Liver (tissue), 3 donors: ENCODE data around the gene NLGN1.

Experiments used
- FOXA1 ChIP-seq: IDR thresholded peaks from 2 replicates; pipeline ENCODE4 v1.6.1; 2016; ENCODE audit warnings: antibody characterized with exemption
- HNF4G ChIP-seq: IDR thresholded peaks from 2 replicates; pipeline ENCODE4 v1.6.1; 2016; ENCODE audit warnings: antibody characterized with exemption
- REST ChIP-seq: IDR thresholded peaks from 2 replicates; pipeline ENCODE4 v1.6.1; 2016; ENCODE audit warnings: antibody characterized with exemption, mild to moderate bottlenecking
- TF ChIP-seq, protein P1 (sequence below): fragments of 150-350 bp; IDR thresholded peaks from 2 replicates; pipeline ENCODE4 v1.5.1; 2017; ENCODE audit warnings: improper control_type of control experiment, low read depth, low read length; ENCODE audit not compliant: missing input control
- TF ChIP-seq, protein P2 (sequence below): IDR thresholded peaks from 2 replicates; pipeline ENCODE4 v1.6.1; 2016; ENCODE audit warnings: antibody characterized with exemption
- donor health status: healthy.
- donor health status: healthy.

DNA sequence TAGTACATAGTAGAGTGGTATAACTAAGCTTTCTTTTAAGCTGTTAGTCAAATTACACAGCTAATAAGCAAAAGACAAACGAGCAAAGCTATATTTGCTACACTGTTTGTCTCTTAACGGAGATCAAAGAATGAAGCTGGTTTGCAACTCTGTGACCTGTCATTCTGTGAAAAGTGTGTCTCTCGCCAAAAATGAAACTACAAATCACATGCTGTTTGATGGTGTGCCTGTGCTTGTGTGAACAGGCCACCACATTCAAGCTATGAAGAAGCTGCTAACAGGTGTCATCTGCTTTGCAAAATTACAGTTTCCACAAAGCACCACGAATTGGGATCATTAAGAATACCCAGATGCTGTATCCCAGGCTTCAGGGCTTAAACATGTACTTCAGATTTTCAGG is 793.8 kb downstream of the NLGN1 start:
- TF ChIP-seq, protein P1, sequence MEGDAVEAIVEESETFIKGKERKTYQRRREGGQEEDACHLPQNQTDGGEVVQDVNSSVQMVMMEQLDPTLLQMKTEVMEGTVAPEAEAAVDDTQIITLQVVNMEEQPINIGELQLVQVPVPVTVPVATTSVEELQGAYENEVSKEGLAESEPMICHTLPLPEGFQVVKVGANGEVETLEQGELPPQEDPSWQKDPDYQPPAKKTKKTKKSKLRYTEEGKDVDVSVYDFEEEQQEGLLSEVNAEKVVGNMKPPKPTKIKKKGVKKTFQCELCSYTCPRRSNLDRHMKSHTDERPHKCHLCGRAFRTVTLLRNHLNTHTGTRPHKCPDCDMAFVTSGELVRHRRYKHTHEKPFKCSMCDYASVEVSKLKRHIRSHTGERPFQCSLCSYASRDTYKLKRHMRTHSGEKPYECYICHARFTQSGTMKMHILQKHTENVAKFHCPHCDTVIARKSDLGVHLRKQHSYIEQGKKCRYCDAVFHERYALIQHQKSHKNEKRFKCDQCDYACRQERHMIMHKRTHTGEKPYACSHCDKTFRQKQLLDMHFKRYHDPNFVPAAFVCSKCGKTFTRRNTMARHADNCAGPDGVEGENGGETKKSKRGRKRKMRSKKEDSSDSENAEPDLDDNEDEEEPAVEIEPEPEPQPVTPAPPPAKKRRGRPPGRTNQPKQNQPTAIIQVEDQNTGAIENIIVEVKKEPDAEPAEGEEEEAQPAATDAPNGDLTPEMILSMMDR: no peak
- TF ChIP-seq, protein P2, sequence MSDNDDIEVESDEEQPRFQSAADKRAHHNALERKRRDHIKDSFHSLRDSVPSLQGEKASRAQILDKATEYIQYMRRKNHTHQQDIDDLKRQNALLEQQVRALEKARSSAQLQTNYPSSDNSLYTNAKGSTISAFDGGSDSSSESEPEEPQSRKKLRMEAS: no peak
- TF ChIP-seq FOXA1 (no peak), REST (no peak), HNF4G (no peak)
